SIG-M5 treated with dmso at 0.1 percent for 504 hours (cell line): Measurements from ENCODE around the gene GAGE12C.
"Not testable (repeated sequence)": the region's sequence is repeated elsewhere in the genome, so short reads cannot be mapped to it uniquely, and the experiment has no call there.

Source experiments
- DNase-seq: peaks from one replicate; lab custom pipeline; 2025; ENCODE audit not compliant: unreplicated experiment; lab: John Stamatoyannopoulos, UW

GAGE12C gene, protein sequence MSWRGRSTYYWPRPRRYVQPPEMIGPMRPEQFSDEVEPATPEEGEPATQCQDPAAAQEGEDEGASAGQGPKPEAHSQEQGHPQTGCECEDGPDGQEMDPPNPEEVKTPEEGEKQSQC

DNA sequence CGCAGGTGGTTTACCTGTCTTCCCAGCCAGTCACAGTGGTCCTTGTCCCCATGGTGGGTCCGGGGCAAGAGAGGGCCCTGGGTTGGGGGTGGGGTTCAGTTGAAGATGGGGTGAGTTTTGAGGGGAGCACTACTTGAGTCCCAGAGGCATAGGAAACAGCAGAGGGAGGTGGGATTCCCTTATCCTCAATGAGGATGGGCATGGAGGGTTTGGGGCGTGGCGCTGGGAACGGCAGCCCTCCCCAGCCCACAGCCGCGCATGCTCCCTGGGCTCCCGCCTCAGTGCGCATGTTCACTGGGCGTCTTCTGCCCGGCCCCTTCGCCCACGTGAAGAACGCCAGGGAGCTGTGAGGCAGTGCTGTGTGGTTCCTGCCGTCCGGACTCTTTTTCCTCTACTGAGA, at the start of gene GAGE12C:
Gene GAGE12C (plus strand): TSS at position 301 of the 400 bp plus-strand sequence. CDS start 1,155 bp downstream, outside the sequence.
- DNase-seq: not testable (repeated sequence)

GRCh38 chrX:49541433-49541832, 9.5 kb downstream of the GAGE12C start, which contains the start of gene GAGE12D:
Gene GAGE12D, plus strand, starts transcription at chrX:49541733. Its CDS starts 1,155 bp downstream, at chrX:49542888.
- not testable (repeated sequence) for DNase-seq

DNA sequence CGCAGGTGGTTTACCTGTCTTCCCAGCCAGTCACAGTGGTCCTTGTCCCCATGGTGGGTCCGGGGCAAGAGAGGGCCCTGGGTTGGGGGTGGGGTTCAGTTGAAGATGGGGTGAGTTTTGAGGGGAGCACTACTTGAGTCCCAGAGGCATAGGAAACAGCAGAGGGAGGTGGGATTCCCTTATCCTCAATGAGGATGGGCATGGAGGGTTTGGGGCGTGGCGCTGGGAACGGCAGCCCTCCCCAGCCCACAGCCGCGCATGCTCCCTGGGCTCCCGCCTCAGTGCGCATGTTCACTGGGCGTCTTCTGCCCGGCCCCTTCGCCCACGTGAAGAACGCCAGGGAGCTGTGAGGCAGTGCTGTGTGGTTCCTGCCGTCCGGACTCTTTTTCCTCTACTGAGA, 19.0 kb downstream of the GAGE12C start, which contains the start of gene GAGE12E:
Gene GAGE12E (plus strand): TSS at position 301 of the 400 bp plus-strand sequence. CDS start 1,155 bp downstream, outside the sequence.
- DNase-seq: not testable (repeated sequence)

- DNase-seq: not testable (repeated sequence)
Measured at GRCh38 chrX:49560542-49560941, 28.6 kb downstream of the GAGE12C start, which contains the start of gene GAGE12F. Gene GAGE12F, plus strand, starts transcription at chrX:49560842. Its CDS starts 1,155 bp downstream, at chrX:49561997.

- DNase-seq: not testable (repeated sequence)
Measured at GRCh38 chrX:49568728-49569127, 36.8 kb downstream of the GAGE12C start.

GRCh38 chrX:49569152-49569551, 37.2 kb downstream of the GAGE12C start:
- not testable (repeated sequence) for DNase-seq

GRCh38 chrX:49570100-49570499, 38.1 kb downstream of the GAGE12C start, which contains the start of gene GAGE12G:
Gene GAGE12G, plus strand, starts transcription at chrX:49570400. Its CDS starts 1,155 bp downstream, at chrX:49571555.
- DNase-seq: not testable (repeated sequence)

GRCh38 chrX:49579649-49580048, 47.7 kb downstream of the GAGE12C start, which contains the start of gene GAGE12H:
Gene GAGE12H, plus strand, starts transcription at chrX:49579949. Its CDS starts 1,155 bp downstream, at chrX:49581104.
- not testable (repeated sequence) for DNase-seq
